Stomach smooth muscle (tissue), 2 donors: ENCODE results near the gene SPECC1.
"Not testable (repeated sequence)": the region's sequence is repeated elsewhere in the genome, so short reads cannot be mapped to it uniquely, and the experiment has no call there.

Source experiments
- H3K27ac ChIP-seq: one replicate; pipeline ENCODE4 v1.7.0; 2013; ENCODE audit warnings: mild to moderate bottlenecking, low read length, inconsistent platforms
- H3K27me3 ChIP-seq, 2 donors: one replicate each; pipeline ENCODE4 v1.7.0; 2013; ENCODE audit warnings: low read length in 2 of 2; ENCODE audit not compliant: insufficient read depth in 2 of 2, control insufficient read depth in 1 of 2
- H3K36me3 ChIP-seq, 2 donors: one replicate each; pipeline ENCODE4 v1.7.0; 2013; ENCODE audit warnings: low read length in 2 of 2; ENCODE audit not compliant: control insufficient read depth in 2 of 2, insufficient read depth in 2 of 2
- H3K4me1 ChIP-seq: one replicate; pipeline ENCODE4 v1.7.0; 2013; ENCODE audit warnings: low read length; ENCODE audit not compliant: control insufficient read depth, insufficient read depth
- H3K4me3 ChIP-seq, 2 donors: one replicate each; pipeline ENCODE4 v1.7.0; 2013; ENCODE audit warnings: low read length in 2 of 2
- H3K9ac ChIP-seq, 2 donors: one replicate each; pipeline ENCODE4 v1.7.0; 2013; ENCODE audit warnings: low read length in 2 of 2, mild to moderate bottlenecking in 1 of 2
- H3K9me3 ChIP-seq, 2 donors: one replicate each; pipeline ENCODE4 v1.7.0; 2013; ENCODE audit warnings: low read length in 2 of 2; ENCODE audit not compliant: control insufficient read depth in 2 of 2
- donor health status: healthy.
- donor health status: Pancreatic carcinoma.

Gene SPECC1

GRCh38 chr17:20071824-20072691 lies 62.9 kb downstream of the SPECC1 start:
- no peak overlapping the region for H3K9ac ChIP-seq
- no peaks in the 10 kb centered on the region for H3K36me3 ChIP-seq
- no peak overlapping the region for H3K27ac ChIP-seq
- H3K27me3 ChIP-seq: no peaks in the 10 kb centered on the region
- no peaks in the 10 kb centered on the region for H3K9me3 ChIP-seq
- no peak overlapping the region for H3K4me3 ChIP-seq
- no peaks in the 10 kb centered on the region for H3K4me1 ChIP-seq

- Histone ChIP-seq H3K4me1 (no peaks in the 10 kb centered on the region), H3K27me3 (no peaks in the 10 kb centered on the region), H3K27ac (no peak overlapping the region), H3K4me3 (no peak overlapping the region), H3K36me3 (no peaks in the 10 kb centered on the region), H3K9ac (no peak overlapping the region), H3K9me3 (no peaks in the 10 kb centered on the region)
Observed at GRCh38 chr17:20072692-20072992, 63.5 kb downstream of the SPECC1 start.

- Histone ChIP-seq H3K27ac (no peak overlapping the region), H3K27me3 (no peaks in the 10 kb centered on the region), H3K9ac (no peak overlapping the region), H3K4me1 (no peaks in the 10 kb centered on the region), H3K36me3 (no peaks in the 10 kb centered on the region), H3K9me3 (no peaks in the 10 kb centered on the region), H3K4me3 (peak overlapping the region in 1 of 2 donors; percentile 41)
Observed at GRCh38 chr17:20073055-20073979, 64.2 kb downstream of the SPECC1 start.

GRCh38 chr17:20074001-20074400 lies 64.8 kb downstream of the SPECC1 start:
- Histone ChIP-seq H3K4me1 (no peaks in the 10 kb centered on the region), H3K27ac (no peak overlapping the region), H3K27me3 (no peaks in the 10 kb centered on the region), H3K36me3 (no peaks in the 10 kb centered on the region), H3K9ac (no peak overlapping the region), H3K4me3 (peak overlapping the region in 1 of 2 donors; percentile 41), H3K9me3 (no peaks in the 10 kb centered on the region)

GRCh38 chr17:20074489-20074888 lies 65.3 kb downstream of the SPECC1 start:
- no peak overlapping the region for H3K27ac ChIP-seq
- H3K9ac ChIP-seq: no peak overlapping the region
- no peak overlapping the region for H3K4me3 ChIP-seq
- H3K4me1 ChIP-seq: no peaks in the 10 kb centered on the region
- H3K9me3 ChIP-seq: no peaks in the 10 kb centered on the region
- no peaks in the 10 kb centered on the region for H3K27me3 ChIP-seq
- H3K36me3 ChIP-seq: no peaks in the 10 kb centered on the region

GRCh38 chr17:20076137-20076536 lies 67.0 kb downstream of the SPECC1 start:
- not testable (repeated sequence) for H3K27me3 ChIP-seq, H3K4me1 ChIP-seq, H3K4me3 ChIP-seq, H3K36me3 ChIP-seq, H3K9me3 ChIP-seq, H3K27ac ChIP-seq, H3K9ac ChIP-seq

GRCh38 chr17:20077978-20078685 lies 69.0 kb downstream of the SPECC1 start:
- no peaks in the 10 kb centered on the region for H3K27me3 ChIP-seq
- H3K4me3 ChIP-seq: no peak overlapping the region
- no peak overlapping the region for H3K27ac ChIP-seq
- no peaks in the 10 kb centered on the region for H3K36me3 ChIP-seq
- H3K9ac ChIP-seq: no peak overlapping the region
- no peaks in the 10 kb centered on the region for H3K9me3 ChIP-seq
- H3K4me1 ChIP-seq: no peaks in the 10 kb centered on the region

- Histone ChIP-seq H3K4me3 (no peak overlapping the region), H3K4me1 (no peaks in the 10 kb centered on the region), H3K36me3 (no peaks in the 10 kb centered on the region), H3K9ac (no peak overlapping the region), H3K9me3 (no peaks in the 10 kb centered on the region), H3K27ac (no peak overlapping the region), H3K27me3 (peaks cover 0 to 2% of the 10 kb centered on the region in 2 donors)
Observed at GRCh38 chr17:20080513-20080912, 71.4 kb downstream of the SPECC1 start.

- no peaks in the 10 kb centered on the region for H3K36me3 ChIP-seq
- no peaks in the 10 kb centered on the region for H3K9me3 ChIP-seq
- H3K27ac ChIP-seq: no peak overlapping the region
- peaks cover 0 to 2% of the 10 kb centered on the region in 2 donors for H3K27me3 ChIP-seq
- H3K9ac ChIP-seq: no peak overlapping the region
- H3K4me3 ChIP-seq: no peak overlapping the region
- H3K4me1 ChIP-seq: no peaks in the 10 kb centered on the region
Observed at GRCh38 chr17:20083156-20083859, 74.1 kb downstream of the SPECC1 start.

- no peaks in the 10 kb centered on the region for H3K4me1 ChIP-seq
- H3K9me3 ChIP-seq: no peaks in the 10 kb centered on the region
- H3K9ac ChIP-seq: no peak overlapping the region
- H3K27ac ChIP-seq: no peak overlapping the region
- no peaks in the 10 kb centered on the region for H3K36me3 ChIP-seq
- no peak overlapping the region for H3K4me3 ChIP-seq
- H3K27me3 ChIP-seq: peaks cover 0 to 2% of the 10 kb centered on the region in 2 donors
Observed at GRCh38 chr17:20084621-20085282, 75.6 kb downstream of the SPECC1 start.
